Testis (tissue), 3 donors: ENCODE results near the gene NUDT14. TPM values are rescaled to one million over a fixed set of nuclear protein-coding genes. Genes with fewer than 3 reads are reported as not detected.

Source experiments
- DNase-seq: peaks from one replicate; pipeline ENCODE4 v3.0.0-alpha.2; 2019
- H3K27ac ChIP-seq, 2 donors: fragments of 200-600 bp; sonication (generic); one replicate each; pipeline ENCODE4 v1.5.1; 2019
- H3K27me3 ChIP-seq: fragments of 200-600 bp; sonication (generic); one replicate; pipeline ENCODE4 v1.5.1; 2019
- H3K36me3 ChIP-seq: fragments of 200-600 bp; sonication (generic); one replicate; pipeline ENCODE4 v1.5.1; 2017; ENCODE audit warnings: low read depth; ENCODE audit errors: missing control alignments
- H3K4me1 ChIP-seq: fragments of 200-600 bp; sonication (generic); one replicate; pipeline ENCODE4 v1.5.1; 2019
- H3K4me3 ChIP-seq, 2 donors: fragments of 200-600 bp; sonication (generic); one replicate each; pipeline ENCODE4 v1.5.1; 2017 to 2019
- H3K9me3 ChIP-seq: fragments of 200-600 bp; sonication (generic); one replicate; pipeline ENCODE4 v1.5.1; 2017
- CTCF ChIP-seq, 3 experiments: fragments of 450-650 bp in 2 of 3; fragments of 200-600 bp in 1 of 3; sonication (generic) in 1 of 3; IDR thresholded peaks; one replicate each; pipeline ENCODE4 v1.5.1; 2016 to 2019; ENCODE audit warnings: antibody characterized with exemption in 3 of 3, mild to moderate bottlenecking in 2 of 3, moderate library complexity in 1 of 3
- POLR2A ChIP-seq: fragments of 450-650 bp; IDR thresholded peaks from one replicate; pipeline ENCODE4 v1.6.1; 2017; ENCODE audit warnings: antibody characterized with exemption, mild to moderate bottlenecking, moderate library complexity
- WGBS, 2 donors: methylation state at CpG; one replicate each; pipeline ENCODE4 v1.1.5; 2018; 5-methylcytosine and 5-hydroxymethylcytosine counted together
- intact Hi-C: fragments of 100-400 bp; cut with DNase I; formaldehyde crosslinking; loops from one replicate; pipeline ENCODE4 v1.15.1; 2023; ENCODE audit warnings: low total_unique reads
- polyA plus RNA-seq: library from polyadenylated mRNA; stranded (reverse); fragments of 350-450 nt; fragmentation: Illumina TruSeq; extraction: RNeasy Lipid Tissue Mini Kit (QIAGEN cat#74804); gene quantifications from one replicate; pipeline ENCODE4 v1.2.3, GENCODE V29; 2014; ENCODE audit warnings: low read depth, low replicate concordance; ENCODE audit not compliant: insufficient read depth
- total RNA-seq, 2 donors: library from RNA; depleted of rRNA; stranded (reverse); fragments of >200 nt; gene quantifications; one replicate each; pipeline ENCODE4 v1.2.3, GENCODE V29; 2016

The NUDT14 gene
- total and polyA plus RNA-seq, 3 donors from 2014 or later: 22.0 to 40.0 (median 28.1) TPM

- Histone ChIP-seq H3K27me3 (no peaks in the 10 kb centered on the region), H3K36me3 (no peaks in the 10 kb centered on the region), H3K4me1 (no peaks in the 10 kb centered on the region), H3K27ac (no peak overlapping the region), H3K4me3 (no peak overlapping the region), H3K9me3 (no peaks in the 10 kb centered on the region)
- no peak for TF ChIP-seq CTCF (IDR thresholded peaks at IDR 0.05)
- no peak for TF ChIP-seq POLR2A
- DNase-seq: no peak
- intact Hi-C loops: no loop called here
- 93 to 95% methylated on average over 42 to 43 of the region's 43 CpGs for WGBS, 2 donors
Observed at GRCh38 chr14:105141486-105142281, 39.4 kb downstream of the NUDT14 start.

- Histone ChIP-seq H3K27ac (no peak overlapping the region), H3K4me1 (no peaks in the 10 kb centered on the region), H3K4me3 (no peak overlapping the region), H3K36me3 (no peaks in the 10 kb centered on the region), H3K9me3 (no peaks in the 10 kb centered on the region), H3K27me3 (no peaks in the 10 kb centered on the region)
- WGBS, 2 donors: 88 to 94% methylated on average over 6 of the region's 6 CpGs
- intact Hi-C loops: no loop called here
- TF ChIP-seq POLR2A: no peak
- TF ChIP-seq CTCF (IDR thresholded peaks at IDR 0.05): no peak
- no peak for DNase-seq
Observed at GRCh38 chr14:105141026-105141425, 40.1 kb downstream of the NUDT14 start.

DNA sequence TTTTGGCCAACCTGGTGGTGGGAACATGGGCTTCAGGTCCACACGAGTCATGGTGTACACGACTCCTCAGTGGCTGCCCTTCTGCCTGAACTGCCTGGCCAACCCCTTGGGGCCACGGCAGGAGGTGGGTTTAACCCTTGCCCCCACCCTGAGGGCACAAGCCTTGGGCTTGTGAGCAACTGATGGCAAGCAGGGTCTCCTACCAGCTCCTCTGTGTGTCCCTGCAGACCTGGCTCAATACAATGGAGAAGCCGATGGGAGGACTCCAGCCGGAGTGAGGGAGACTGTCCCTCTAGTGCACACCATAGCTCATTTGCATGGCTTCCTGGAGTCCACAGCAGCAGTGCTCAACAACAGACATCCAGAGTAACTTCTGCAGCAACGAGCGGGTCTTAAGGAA is 40.5 kb downstream of the NUDT14 start:
- H3K36me3 ChIP-seq: no peaks in the 10 kb centered on the region
- no peaks in the 10 kb centered on the region for H3K27me3 ChIP-seq
- DNase-seq: no peak
- no peaks in the 10 kb centered on the region for H3K4me1 ChIP-seq
- intact Hi-C loops: no loop called here
- 95 to 100% methylated on average over 4 to 7 of the region's 7 CpGs for WGBS, 2 donors
- TF ChIP-seq POLR2A (no peak), CTCF (IDR thresholded peaks at IDR 0.05) (no peak)
- no peak overlapping the region for H3K27ac ChIP-seq
- no peak overlapping the region for H3K4me3 ChIP-seq
- no peaks in the 10 kb centered on the region for H3K9me3 ChIP-seq

GRCh38 chr14:105139831-105140239 is 41.3 kb downstream of the NUDT14 start:
- H3K9me3 ChIP-seq: no peaks in the 10 kb centered on the region
- 98 to 100% methylated on average over 5 of the region's 5 CpGs for WGBS, 2 donors
- no peak for TF ChIP-seq POLR2A
- TF ChIP-seq CTCF (IDR thresholded peaks at IDR 0.05): no peak
- H3K36me3 ChIP-seq: no peaks in the 10 kb centered on the region
- intact Hi-C loops: no loop called here
- no peak for DNase-seq
- no peak overlapping the region for H3K27ac ChIP-seq
- H3K4me1 ChIP-seq: no peaks in the 10 kb centered on the region
- no peaks in the 10 kb centered on the region for H3K27me3 ChIP-seq
- no peak overlapping the region for H3K4me3 ChIP-seq
